SK-N-SH treated with all-trans-retinoic acid at 6 μM for 48 hours (cell line): ENCODE measurements around the gene TXNRD2.

Experiments
- ATAC-seq: fragments of 200-7000 bp; cut with Tn5 transposase; 3 replicates; pipeline ENCODE4 v1.9.1; 2020; ENCODE audit warnings: mild to moderate bottlenecking, moderate library complexity
- ARNTL ChIP-seq: fragments of 450-650 bp; formaldehyde crosslinking; IDR thresholded peaks from 2 replicates; pipeline ENCODE4 v1.5.0; 2020; ENCODE audit warnings: low read depth, mild to moderate bottlenecking, moderate library complexity, borderline replicate concordance
- BACH2 ChIP-seq: fragments of 250-450 bp; sonication (Bioruptor Pico); IDR thresholded peaks from 2 replicates; pipeline ENCODE4 v1.9.0; 2021; ENCODE audit warnings: mild to moderate bottlenecking, borderline replicate concordance
- CSDC2 ChIP-seq: fragments of 250-450 bp; sonication (Bioruptor Pico); IDR thresholded peaks from 2 replicates; pipeline ENCODE4 v1.5.0; 2020; ENCODE audit warnings: mild to moderate bottlenecking, moderate library complexity
- ESRRG ChIP-seq: fragments of 250-450 bp; sonication (Bioruptor Pico); IDR thresholded peaks from 2 replicates; pipeline ENCODE4 v1.6.1; 2021; ENCODE audit warnings: mild to moderate bottlenecking
- ISL1 ChIP-seq: fragments of 250-450 bp; sonication (Bioruptor Pico); IDR thresholded peaks from 2 replicates; pipeline ENCODE4 v2.1.2; 2022; ENCODE audit warnings: mild to moderate bottlenecking, moderate library complexity
- OSR1 ChIP-seq: fragments of 250-450 bp; sonication (Bioruptor Pico); IDR thresholded peaks from 2 replicates; pipeline ENCODE4 v1.8.0; 2022; ENCODE audit warnings: moderate library complexity, mild to moderate bottlenecking, inconsistent platforms
- TCF4 ChIP-seq: fragments of 250-450 bp; sonication (Bioruptor Pico); IDR thresholded peaks from 2 replicates; pipeline ENCODE4 v1.8.0; 2021; ENCODE audit warnings: mild to moderate bottlenecking, moderate library complexity, borderline replicate concordance
- TOX ChIP-seq: fragments of 250-450 bp; sonication (Bioruptor Pico); IDR thresholded peaks from 2 replicates; pipeline ENCODE4 v1.8.0; 2021; ENCODE audit warnings: mild to moderate bottlenecking, moderate library complexity, borderline replicate concordance
- ZC3H10 ChIP-seq: fragments of 250-450 bp; sonication (Bioruptor Pico); IDR thresholded peaks from 2 replicates; pipeline ENCODE4 v1.5.1; 2021; ENCODE audit warnings: mild to moderate bottlenecking, moderate library complexity
- ZFP3 ChIP-seq: fragments of 250-450 bp; sonication (Bioruptor Pico); IDR thresholded peaks from 2 replicates; pipeline ENCODE4 v1.5.0; 2020; ENCODE audit warnings: mild to moderate bottlenecking, moderate library complexity
- ZNF565 ChIP-seq: fragments of 450-650 bp; formaldehyde crosslinking; conservative IDR thresholded peaks from 2 replicates; pipeline ENCODE4 v1.5.0; 2020; ENCODE audit warnings: low read depth, mild to moderate bottlenecking, moderate library complexity
- ZNF70 ChIP-seq: fragments of 450-650 bp; formaldehyde crosslinking; IDR thresholded peaks from 2 replicates; pipeline ENCODE4 v1.5.0; 2020; ENCODE audit warnings: mild to moderate bottlenecking, moderate library complexity
- TF ChIP-seq, protein P1 (sequence below): fragments of 250-450 bp; sonication (Bioruptor Pico); IDR thresholded peaks from 2 replicates; pipeline ENCODE4 v1.8.0; 2021; ENCODE audit warnings: low read depth, mild to moderate bottlenecking, moderate library complexity, borderline replicate concordance
- TF ChIP-seq, protein P2 (sequence below): fragments of 250-450 bp; sonication (Bioruptor Pico); IDR thresholded peaks from 2 replicates; pipeline ENCODE4 v1.5.1; 2020; ENCODE audit warnings: low read depth, mild to moderate bottlenecking, moderate library complexity
- TF ChIP-seq, protein P3 (sequence below): fragments of 250-450 bp; sonication (Bioruptor Pico); IDR thresholded peaks from 2 replicates; pipeline ENCODE4 v1.5.1; 2021; ENCODE audit warnings: mild to moderate bottlenecking, moderate library complexity

The TXNRD2 gene

DNA sequence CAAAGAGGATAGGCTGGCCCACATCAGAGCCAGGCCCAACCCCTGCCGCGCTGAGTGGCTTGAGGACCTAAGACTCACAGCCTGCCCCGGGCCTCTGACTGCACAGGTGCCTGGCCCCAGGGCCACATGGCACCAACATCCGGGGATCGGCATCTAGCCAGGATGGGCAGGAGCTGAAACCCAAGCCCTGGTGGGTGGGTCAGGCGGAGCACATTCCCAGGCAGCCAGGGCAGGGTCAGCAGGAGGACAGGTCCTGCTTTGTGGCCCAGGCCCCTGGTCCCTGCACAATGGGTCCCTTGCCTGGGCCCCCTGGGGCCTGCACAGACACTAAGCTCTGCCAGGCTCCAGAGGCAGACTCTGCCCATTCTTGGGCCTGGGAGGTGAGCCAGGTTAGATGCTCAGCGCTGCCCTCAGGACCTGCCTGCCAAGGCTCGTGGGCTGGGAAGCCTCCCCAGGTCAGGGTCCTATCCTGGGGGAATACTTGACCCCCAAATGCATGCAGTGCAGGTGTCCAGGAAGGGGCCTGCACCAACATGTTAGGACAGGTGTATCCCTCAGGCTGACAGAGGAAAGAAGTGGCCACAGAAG, 41.5 kb upstream of the TXNRD2 start:
- no peak for ATAC-seq
- no peak for TF ChIP-seq OSR1
- no peak for TF ChIP-seq CSDC2 (CRISPR knock-in tag)
- TF ChIP-seq ISL1 (CRISPR knock-in tag) = no peak
- no peak for TF ChIP-seq BACH2 (CRISPR knock-in tag)

DNA sequence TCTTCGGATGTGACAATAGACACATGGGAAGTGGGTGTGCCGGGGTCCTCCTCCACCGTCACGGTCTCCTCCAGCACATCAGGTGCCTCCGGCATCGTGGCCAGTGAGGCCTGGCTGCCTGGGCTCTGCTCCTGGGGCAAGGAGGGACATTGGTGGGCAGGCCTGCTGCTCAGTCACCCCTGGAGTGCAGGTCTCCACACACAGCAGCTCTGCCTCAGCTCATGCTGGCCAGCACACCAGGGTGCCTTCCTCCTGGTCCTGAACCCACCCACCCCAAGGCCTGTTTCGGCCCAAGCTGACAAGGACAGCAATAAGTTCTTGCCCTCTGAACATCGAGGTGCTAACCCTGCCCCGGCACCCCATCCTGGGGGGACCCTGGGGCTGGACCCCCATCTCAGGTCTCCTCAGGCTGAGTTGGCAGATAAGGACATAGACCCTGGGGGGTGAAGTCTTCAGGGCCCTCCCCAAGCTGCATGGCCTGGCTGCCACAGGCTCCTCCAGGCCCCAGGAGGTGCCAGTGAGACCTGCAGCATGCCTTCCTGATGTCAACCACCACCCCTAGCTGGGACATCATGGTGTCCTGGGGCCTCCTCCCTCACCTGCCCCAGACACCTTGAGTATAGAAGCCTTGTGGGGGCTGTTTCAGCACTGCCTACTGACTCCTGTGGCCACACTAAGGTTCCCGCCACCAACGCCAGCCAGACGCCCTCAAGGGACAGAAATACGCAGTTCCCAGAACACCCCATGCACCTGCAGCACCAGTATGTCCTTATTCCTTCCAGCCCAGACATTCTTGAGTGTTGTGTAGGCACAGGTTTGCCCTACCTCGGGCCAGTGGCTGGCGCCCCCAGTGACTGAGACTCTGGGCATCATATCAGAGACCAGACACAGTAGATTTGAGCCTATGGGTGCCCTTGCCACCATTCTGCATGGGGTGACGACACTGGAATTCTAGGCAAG, 40.6 kb upstream of the TXNRD2 start:
- no peak for ATAC-seq
- TF ChIP-seq ZNF70 (CRISPR knock-in tag) = no peak
- no peak for TF ChIP-seq TCF4 (CRISPR knock-in tag)
- TF ChIP-seq, all 23 proteins: peak for 0

DNA sequence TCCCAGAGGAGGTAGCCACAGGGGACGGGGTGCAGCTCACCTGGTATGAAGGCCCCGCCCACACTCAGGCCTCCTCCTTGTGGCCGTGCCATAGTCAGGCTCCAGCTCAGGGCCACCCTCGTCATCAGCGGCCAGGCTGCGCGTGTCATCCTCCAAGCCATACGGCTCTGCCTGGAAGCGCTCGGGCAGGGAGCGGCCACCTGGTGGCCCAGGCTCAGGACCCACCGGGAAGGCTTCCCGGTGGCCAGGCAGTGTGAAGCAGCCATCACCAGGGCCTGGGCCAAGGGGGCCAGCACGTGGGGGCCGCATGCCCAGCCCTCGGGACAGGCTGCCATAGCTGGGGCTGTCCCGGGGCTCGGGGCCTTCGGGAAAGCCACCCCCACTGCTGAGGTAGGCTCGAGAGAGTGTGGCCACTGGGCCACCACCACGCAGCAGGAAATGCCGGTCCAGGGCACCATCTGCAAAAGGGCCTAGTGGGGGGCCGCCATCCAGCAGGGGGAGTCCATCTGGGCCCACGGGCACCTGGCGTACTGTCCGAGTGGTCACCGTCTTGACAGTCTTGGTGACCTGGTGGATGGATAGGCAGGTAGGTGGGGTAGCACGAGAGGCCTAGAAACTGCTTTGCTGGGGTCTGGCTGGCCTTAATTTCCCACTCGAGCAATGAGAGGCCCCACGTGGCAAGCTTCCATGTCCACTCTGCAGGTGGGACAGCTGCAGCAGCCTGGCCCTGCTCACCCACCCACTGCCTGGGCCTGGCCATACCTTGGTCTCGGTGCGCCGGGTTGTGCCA, 39.7 kb upstream of the TXNRD2 start:
- TF ChIP-seq, protein P1, sequence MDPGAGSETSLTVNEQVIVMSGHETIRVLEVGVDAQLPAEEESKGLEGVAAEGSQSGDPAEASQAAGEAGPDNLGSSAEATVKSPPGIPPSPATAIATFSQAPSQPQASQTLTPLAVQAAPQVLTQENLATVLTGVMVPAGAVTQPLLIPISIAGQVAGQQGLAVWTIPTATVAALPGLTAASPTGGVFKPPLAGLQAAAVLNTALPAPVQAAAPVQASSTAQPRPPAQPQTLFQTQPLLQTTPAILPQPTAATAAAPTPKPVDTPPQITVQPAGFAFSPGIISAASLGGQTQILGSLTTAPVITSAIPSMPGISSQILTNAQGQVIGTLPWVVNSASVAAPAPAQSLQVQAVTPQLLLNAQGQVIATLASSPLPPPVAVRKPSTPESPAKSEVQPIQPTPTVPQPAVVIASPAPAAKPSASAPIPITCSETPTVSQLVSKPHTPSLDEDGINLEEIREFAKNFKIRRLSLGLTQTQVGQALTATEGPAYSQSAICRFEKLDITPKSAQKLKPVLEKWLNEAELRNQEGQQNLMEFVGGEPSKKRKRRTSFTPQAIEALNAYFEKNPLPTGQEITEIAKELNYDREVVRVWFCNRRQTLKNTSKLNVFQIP (CRISPR knock-in tag) = no peak
- TF ChIP-seq, protein P2, sequence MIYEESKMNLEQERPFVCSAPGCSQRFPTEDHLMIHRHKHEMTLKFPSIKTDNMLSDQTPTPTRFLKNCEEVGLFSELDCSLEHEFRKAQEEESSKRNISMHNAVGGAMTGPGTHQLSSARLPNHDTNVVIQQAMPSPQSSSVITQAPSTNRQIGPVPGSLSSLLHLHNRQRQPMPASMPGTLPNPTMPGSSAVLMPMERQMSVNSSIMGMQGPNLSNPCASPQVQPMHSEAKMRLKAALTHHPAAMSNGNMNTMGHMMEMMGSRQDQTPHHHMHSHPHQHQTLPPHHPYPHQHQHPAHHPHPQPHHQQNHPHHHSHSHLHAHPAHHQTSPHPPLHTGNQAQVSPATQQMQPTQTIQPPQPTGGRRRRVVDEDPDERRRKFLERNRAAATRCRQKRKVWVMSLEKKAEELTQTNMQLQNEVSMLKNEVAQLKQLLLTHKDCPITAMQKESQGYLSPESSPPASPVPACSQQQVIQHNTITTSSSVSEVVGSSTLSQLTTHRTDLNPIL (CRISPR knock-in tag) = no peak
- no peak for ATAC-seq

DNA sequence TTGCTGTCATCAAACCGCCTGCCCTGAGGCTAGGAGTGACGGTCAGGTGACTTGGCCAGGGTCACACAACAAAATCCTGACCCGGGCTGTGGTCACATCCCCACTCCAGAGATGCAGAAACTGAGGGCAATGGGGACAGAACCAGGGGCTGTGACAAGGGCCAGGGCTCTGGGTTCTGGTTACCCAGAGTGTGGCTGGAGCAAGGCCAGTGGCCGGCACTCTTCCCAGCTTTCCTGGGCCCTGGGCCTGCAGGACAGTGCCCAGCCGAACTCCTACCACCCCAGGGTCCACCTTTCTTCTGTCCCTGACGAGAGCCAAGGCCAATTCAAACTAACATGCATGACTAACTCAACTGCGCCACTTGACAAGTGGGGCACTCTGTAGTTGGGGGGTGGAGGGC, 39.1 kb upstream of the TXNRD2 start:
- TF ChIP-seq ZNF565 (no peak), ZFP3 (CRISPR knock-in tag) (no peak), ESRRG (no peak), ARNTL (CRISPR knock-in tag) (no peak), CSDC2 (CRISPR knock-in tag) (no peak)
- TF ChIP-seq, protein P3, sequence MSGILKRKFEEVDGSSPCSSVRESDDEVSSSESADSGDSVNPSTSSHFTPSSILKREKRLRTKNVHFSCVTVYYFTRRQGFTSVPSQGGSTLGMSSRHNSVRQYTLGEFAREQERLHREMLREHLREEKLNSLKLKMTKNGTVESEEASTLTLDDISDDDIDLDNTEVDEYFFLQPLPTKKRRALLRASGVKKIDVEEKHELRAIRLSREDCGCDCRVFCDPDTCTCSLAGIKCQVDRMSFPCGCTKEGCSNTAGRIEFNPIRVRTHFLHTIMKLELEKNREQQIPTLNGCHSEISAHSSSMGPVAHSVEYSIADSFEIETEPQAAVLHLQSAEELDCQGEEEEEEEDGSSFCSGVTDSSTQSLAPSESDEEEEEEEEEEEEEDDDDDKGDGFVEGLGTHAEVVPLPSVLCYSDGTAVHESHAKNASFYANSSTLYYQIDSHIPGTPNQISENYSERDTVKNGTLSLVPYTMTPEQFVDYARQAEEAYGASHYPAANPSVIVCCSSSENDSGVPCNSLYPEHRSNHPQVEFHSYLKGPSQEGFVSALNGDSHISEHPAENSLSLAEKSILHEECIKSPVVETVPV (CRISPR knock-in tag) = no peak
- TF ChIP-seq, protein P1 (CRISPR knock-in tag) = no peak
- TF ChIP-seq, all 23 proteins: peak for 0
- ATAC-seq = no peak

DNA sequence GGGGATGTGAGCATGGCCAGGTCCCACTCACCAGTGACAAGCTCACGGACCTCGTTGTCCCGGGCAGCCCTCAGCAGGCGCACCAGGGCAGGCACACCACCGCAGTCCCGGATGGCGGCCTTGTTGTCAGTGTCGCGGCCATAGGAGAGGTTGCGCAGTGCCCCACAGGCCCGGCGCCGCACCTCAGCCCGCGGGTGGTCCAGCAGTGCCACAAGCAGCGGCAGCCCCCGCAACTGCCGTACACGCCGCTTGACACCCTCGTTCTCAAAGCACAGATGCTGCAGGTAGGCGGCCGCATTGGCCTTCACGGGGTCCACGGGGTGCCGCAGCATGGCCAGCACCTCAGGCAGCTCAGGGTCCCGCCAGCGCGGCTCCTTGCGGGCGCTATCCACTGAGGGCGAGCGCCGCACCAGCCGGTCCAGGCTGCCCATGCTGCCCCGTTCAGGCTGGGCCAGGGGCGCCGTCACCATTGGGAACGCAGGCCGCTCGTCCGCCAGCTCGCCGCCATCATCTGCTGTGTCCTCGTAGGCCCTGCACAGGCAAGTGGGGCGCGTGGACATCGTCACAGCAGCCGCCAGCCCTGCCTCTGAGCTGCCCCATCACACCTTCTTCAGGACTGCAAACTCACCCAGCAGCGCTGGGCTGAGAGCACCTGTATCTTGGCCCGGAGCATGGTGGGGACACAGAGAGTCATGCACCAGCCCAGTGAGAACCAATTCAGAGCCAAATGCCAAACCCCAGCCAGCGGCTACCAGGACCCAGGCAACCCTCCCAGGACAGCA, 38.3 kb upstream of the TXNRD2 start:
- no peak for ATAC-seq
- TF ChIP-seq TOX (CRISPR knock-in tag) (no peak), ZC3H10 (CRISPR knock-in tag) (no peak), OSR1 (no peak)
- TF ChIP-seq, protein P3 (CRISPR knock-in tag) = no peak
- TF ChIP-seq, all 23 proteins: peak for 0
